HEK293T (cell line): ENCODE measurements around the gene ZIC4.

Experiments
- CTCF ChIA-PET: fragments of 350-600 bp; formaldehyde crosslinking; extraction: SDS; loops from one replicate; lab custom pipeline; 2021; ENCODE audit warnings: antibody characterized with exemption, inconsistent platforms; lab: Yijun Ruan, JAX
- POLR2A ChIA-PET: fragments of 350-600 bp; formaldehyde crosslinking; extraction: SDS; loops from one replicate; lab custom pipeline; 2020; ENCODE audit warnings: antibody characterized with exemption, inconsistent platforms; lab: Yijun Ruan, JAX
- DNase-seq: peaks from one replicate; pipeline ENCODE4 v3.0.0; 2012; ENCODE audit warnings: mixed read lengths; ENCODE audit errors: extremely low spot score
- ARNT ChIP-seq: fragments of 450-650 bp; IDR thresholded peaks from 2 replicates; pipeline ENCODE4 v1.6.1; 2017; ENCODE audit warnings: mild to moderate bottlenecking
- BHLHE40 ChIP-seq: fragments of 450-650 bp; IDR thresholded peaks from 2 replicates; pipeline ENCODE4 v1.6.1; 2016; ENCODE audit warnings: mild to moderate bottlenecking, moderate library complexity, borderline replicate concordance
- CTBP1 ChIP-seq: fragments of 450-650 bp; IDR thresholded peaks from 2 replicates; pipeline ENCODE4 v1.6.1; 2016; ENCODE audit warnings: borderline replicate concordance
- ELF4 ChIP-seq: fragments of 450-650 bp; IDR thresholded peaks from 2 replicates; pipeline ENCODE4 v1.6.1; 2017; ENCODE audit warnings: antibody characterized with exemption
- FOXA1 ChIP-seq: fragments of 450-650 bp; IDR thresholded peaks from 2 replicates; pipeline ENCODE4 v1.6.1; 2016; ENCODE audit warnings: mild to moderate bottlenecking
- FOXK2 ChIP-seq: fragments of 450-650 bp; IDR thresholded peaks from 2 replicates; pipeline ENCODE4 v1.6.1; 2016; ENCODE audit warnings: mild to moderate bottlenecking
- FOXM1 ChIP-seq: fragments of 450-650 bp; IDR thresholded peaks from 2 replicates; pipeline ENCODE4 v1.6.1; 2017; ENCODE audit warnings: mild to moderate bottlenecking, borderline replicate concordance
- HDGF ChIP-seq: fragments of 450-650 bp; IDR thresholded peaks from 2 replicates; pipeline ENCODE4 v1.6.1; 2017; ENCODE audit warnings: antibody characterized with exemption, borderline replicate concordance
- L3MBTL2 ChIP-seq: fragments of 450-650 bp; conservative IDR thresholded peaks from 2 replicates; pipeline ENCODE4 v1.6.1; 2016; ENCODE audit warnings: mild to moderate bottlenecking
- LEF1 ChIP-seq: fragments of 450-650 bp; IDR thresholded peaks from 2 replicates; pipeline ENCODE4 v1.6.1; 2017; ENCODE audit warnings: mild to moderate bottlenecking, borderline replicate concordance
- NFRKB ChIP-seq: fragments of 450-650 bp; IDR thresholded peaks from 2 replicates; pipeline ENCODE4 v1.6.1; 2016; ENCODE audit warnings: mild to moderate bottlenecking, moderate library complexity
- PKNOX1 ChIP-seq: fragments of 450-650 bp; IDR thresholded peaks from 2 replicates; pipeline ENCODE4 v1.6.1; 2016
- SP1 ChIP-seq: fragments of 450-650 bp; IDR thresholded peaks from 2 replicates; pipeline ENCODE4 v1.6.1; 2017
- SUZ12 ChIP-seq: fragments of 450-650 bp; IDR thresholded peaks from 2 replicates; pipeline ENCODE4 v1.6.1; 2016; ENCODE audit warnings: mild to moderate bottlenecking
- TARDBP ChIP-seq: fragments of 450-650 bp; IDR thresholded peaks from 2 replicates; pipeline ENCODE4 v1.6.1; 2016
- ZNF384 ChIP-seq: fragments of 450-650 bp; IDR thresholded peaks from 2 replicates; pipeline ENCODE4 v1.6.1; 2016

Gene ZIC4

GRCh38 chr3:147396712-147397046 lies 9.7 kb downstream of the ZIC4 start:
- CTCF ChIA-PET = no interaction called here
- DNase-seq = no peak
- TF ChIP-seq NFRKB (no peak), PKNOX1 (no peak)
- POLR2A ChIA-PET = no interaction called here

- no peak for DNase-seq
- ChIA-PET CTCF (no interaction called here), POLR2A (no interaction called here)
- TF ChIP-seq SUZ12 = no peak
Observed at GRCh38 chr3:147395899-147396711, 10.2 kb downstream of the ZIC4 start.

GRCh38 chr3:147394884-147395225 lies 11.5 kb downstream of the ZIC4 start:
- DNase-seq = no peak
- CTCF ChIA-PET = no interaction called here
- TF ChIP-seq PKNOX1 = no peak
- TF ChIP-seq BHLHE40 = no peak
- no peak for TF ChIP-seq SUZ12
- TF ChIP-seq ELF4 = no peak
- no peak for TF ChIP-seq TARDBP
- no peak for TF ChIP-seq NFRKB
- no peak for TF ChIP-seq L3MBTL2
- no peak for TF ChIP-seq HDGF
- TF ChIP-seq CTBP1 = no peak
- no peak for TF ChIP-seq FOXM1
- TF ChIP-seq FOXK2 = no peak
- TF ChIP-seq SP1 = no peak
- no peak for TF ChIP-seq ARNT
- no peak for TF ChIP-seq ZNF384
- POLR2A ChIA-PET = no interaction called here

GRCh38 chr3:147393943-147394883 lies 12.1 kb downstream of the ZIC4 start:
- CTCF ChIA-PET = no interaction called here
- no peak for TF ChIP-seq HDGF
- TF ChIP-seq CTBP1 = no peak
- TF ChIP-seq LEF1 = no peak
- TF ChIP-seq BHLHE40 = no peak
- no peak for TF ChIP-seq ELF4
- no peak for TF ChIP-seq TARDBP
- no peak for TF ChIP-seq FOXM1
- no peak for TF ChIP-seq SUZ12
- TF ChIP-seq ZNF384 = no peak
- TF ChIP-seq SP1 = no peak
- no peak for TF ChIP-seq L3MBTL2
- no peak for TF ChIP-seq ARNT
- TF ChIP-seq PKNOX1 = no peak
- no peak for TF ChIP-seq NFRKB
- no peak for DNase-seq
- POLR2A ChIA-PET = no interaction called here

GRCh38 chr3:147393261-147393942 lies 12.9 kb downstream of the ZIC4 start:
- no peak for TF ChIP-seq TARDBP
- TF ChIP-seq FOXK2 = no peak
- no peak for TF ChIP-seq NFRKB
- no peak for TF ChIP-seq L3MBTL2
- no peak for TF ChIP-seq LEF1
- TF ChIP-seq ARNT = no peak
- TF ChIP-seq PKNOX1 = no peak
- no peak for DNase-seq
- CTCF ChIA-PET = no interaction called here
- POLR2A ChIA-PET = no interaction called here

- TF ChIP-seq NFRKB = no peak
- TF ChIP-seq PKNOX1 = no peak
- no peak for TF ChIP-seq ELF4
- no peak for TF ChIP-seq FOXM1
- no peak for TF ChIP-seq SUZ12
- TF ChIP-seq FOXK2 = no peak
- no peak for TF ChIP-seq FOXA1
- DNase-seq = no peak
- CTCF ChIA-PET = no interaction called here
- POLR2A ChIA-PET = no interaction called here
Observed at GRCh38 chr3:147392625-147392946, 13.8 kb downstream of the ZIC4 start.
